HG03103 (cell line): Measurements from ENCODE around the gene PODNL1.
"Not testable (repeated sequence)": the region's sequence is repeated elsewhere in the genome, so short reads cannot be mapped to it uniquely, and the experiment has no call there.

Experiments
- ATAC-seq: cut with Tn5 transposase; IDR thresholded peaks from one replicate; pipeline ENCODE4 v1.9.1; 2021; ENCODE audit warnings: low read depth; ENCODE audit not compliant: unreplicated experiment

PODNL1 gene

GRCh38 chr19:13930402-13930801 is 7.8 kb downstream of the PODNL1 start:
- no peak for ATAC-seq

GRCh38 chr19:13929956-13930355 is 8.3 kb downstream of the PODNL1 start:
- no peak for ATAC-seq

DNA sequence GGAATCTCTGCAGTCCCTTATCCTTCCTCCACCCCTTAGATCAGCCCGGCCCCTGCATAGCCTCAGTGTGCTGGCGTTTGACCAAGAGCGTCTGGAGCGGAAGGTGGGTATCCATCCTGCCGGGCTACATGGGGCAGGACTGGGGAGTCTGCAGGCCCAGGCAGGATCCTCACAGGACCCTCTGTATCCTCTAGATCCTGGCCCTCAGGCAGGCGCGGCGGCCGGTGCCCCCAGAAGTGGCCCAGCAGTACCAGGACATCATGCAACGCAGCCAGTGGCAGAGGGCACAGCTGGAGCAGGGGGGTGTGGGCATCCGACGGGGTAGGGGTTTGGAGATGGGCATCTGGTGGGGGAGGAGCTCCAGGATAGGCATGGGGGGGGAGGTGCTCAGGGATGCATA is 8.9 kb downstream of the PODNL1 start:
- ATAC-seq = no peak

GRCh38 chr19:13926715-13927114 is 11.5 kb downstream of the PODNL1 start:
- no peak for ATAC-seq

- no peak for ATAC-seq
These were observed 12.2 kb downstream of the PODNL1 start for GRCh38 chr19:13926010-13926409.

DNA sequence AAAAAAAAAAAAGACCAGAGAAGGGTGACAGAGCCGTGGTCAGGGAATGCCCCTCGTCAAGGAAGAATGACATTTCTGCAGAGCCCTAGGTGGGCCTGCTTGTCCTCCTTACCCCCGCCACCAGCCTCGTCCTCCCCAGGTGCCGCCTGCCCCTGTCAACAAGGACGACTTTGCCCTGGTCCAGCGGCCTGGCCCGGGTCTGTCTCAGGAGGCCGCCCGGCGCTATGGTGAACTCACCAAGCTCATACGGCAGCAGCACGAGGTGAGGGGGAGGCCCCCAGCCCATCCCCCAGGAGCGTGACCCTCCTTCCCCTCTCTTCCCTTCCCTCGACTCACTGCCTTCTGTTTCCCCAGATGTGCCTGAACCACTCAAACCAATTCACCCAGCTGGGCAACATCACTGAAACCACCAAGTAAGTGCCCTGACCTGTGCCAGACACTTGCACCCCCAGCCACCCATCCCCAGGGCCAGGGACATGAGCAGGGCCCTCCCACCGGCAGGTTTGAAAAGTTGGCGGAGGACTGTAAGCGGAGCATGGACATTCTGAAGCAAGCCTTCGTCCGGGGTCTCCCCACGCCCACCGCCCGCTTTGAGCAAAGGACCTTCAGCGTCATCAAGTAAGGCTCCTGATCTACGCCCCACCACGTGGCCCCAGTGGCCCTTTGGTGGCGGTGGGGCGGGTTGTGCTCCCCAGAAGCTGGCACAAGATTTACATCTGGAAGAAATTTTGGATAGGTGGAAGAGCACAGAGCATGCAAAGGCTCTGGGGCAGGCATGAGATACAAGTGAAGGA is 14.8 kb downstream of the PODNL1 start:
- ATAC-seq = no peak

- not testable (repeated sequence) for ATAC-seq
These were observed 16.1 kb downstream of the PODNL1 start for GRCh38 chr19:13922118-13922517.

DNA sequence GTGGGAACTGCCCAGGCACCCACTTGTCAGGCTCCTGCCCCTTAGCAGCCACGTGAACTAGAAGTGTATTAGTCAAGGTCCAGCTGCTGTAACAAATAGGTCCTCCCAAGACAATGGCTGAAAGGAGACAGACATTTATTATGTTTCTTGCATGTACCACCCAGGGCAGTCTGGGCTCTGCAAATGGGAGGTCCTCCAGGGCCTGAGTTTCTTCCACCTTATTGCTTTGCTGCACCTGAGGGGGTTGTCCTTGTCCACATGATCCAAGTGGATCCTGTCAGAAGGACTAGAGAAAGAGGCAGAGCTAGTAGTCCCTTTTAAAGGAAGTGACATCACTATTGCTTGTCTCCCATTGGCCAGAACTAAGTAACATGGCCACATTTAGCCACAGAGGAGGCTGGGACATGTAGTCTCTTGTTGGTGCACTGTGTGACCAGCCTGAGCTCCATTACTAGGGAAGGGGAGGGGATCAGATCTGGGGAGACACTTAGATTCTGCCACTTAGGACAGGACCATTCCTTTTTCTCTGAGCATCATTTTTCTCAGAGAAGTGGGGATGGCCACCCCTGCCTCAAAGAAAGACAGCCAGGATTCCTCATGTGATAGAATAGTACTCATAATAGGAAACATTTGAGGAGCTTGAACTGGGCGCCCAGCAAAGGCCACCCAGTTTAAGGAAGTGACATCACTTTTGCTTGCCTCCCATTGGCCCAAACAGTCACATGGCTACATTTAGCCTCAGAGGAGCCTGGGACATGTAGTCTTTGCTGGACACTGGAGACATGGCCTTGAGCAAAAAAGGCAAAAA is 17.1 kb downstream of the PODNL1 start:
- no peak for ATAC-seq

DNA sequence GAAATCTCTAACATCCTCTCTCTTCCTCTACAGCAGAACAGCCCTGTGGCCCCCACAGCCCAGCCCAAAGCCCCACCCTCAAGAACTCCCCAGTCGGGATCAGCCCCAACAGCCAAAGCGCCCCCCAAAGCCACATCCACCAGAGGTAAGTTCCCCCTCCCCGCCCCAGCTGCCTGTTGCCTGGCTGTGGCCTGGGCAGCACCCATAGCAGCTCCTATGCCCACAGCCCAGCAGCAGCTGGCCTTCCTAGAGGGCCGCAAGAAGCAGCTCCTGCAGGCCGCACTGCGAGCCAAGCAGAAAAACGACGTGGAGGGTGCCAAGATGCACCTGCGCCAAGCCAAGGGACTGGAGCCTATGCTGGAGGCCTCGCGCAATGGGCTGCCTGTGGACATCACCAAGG is 17.7 kb downstream of the PODNL1 start:
- ATAC-seq = no peak

- no peak for ATAC-seq
These were observed 19.3 kb downstream of the PODNL1 start for GRCh38 chr19:13918726-13919411.

DNA sequence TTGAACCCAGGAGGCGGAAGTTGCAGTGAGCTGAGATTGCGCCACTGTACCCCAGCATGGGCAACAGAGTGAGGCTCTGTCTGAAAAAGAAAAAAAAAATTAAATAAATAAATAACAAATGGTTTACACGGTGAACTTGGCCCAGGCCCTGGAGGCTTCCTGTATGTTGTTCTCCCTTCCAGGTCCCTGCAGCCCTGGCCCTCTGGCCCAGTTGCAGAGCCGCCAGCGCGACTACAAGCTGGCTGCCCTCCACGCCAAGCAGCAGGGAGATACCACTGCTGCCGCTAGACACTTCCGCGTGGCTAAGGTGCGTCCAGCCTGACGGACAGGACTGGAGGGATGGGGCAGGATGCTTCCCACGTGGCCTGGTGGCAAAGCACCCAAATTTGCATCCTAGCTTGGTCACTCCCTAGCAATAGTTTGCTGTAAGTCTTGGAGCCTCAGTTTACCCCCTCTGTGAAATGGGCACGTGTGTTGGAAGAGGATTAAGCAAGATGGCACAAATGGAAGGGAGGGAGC is 20.3 kb downstream of the PODNL1 start:
- ATAC-seq = no peak

DNA sequence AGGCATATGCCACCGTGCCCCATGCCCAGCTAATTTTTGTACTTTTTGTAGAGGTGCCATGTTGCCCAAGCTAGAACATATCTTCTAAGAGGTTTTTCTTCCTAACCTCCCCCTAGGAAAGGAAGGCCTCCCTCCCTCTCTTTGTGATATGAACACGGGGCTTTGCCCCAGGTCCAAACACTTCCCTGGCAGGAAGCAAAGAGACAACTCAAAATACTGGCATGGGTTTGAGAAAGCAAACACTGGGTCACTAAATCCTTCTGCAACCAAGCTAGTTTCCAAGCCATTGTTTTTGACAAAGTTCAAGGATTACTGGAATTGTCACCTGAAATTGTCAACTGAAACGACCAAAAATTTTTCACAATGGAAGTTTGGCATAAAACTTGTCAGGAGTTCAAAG is 23.4 kb downstream of the PODNL1 start:
- ATAC-seq = no peak

- no peak for ATAC-seq
These were observed 24.9 kb downstream of the PODNL1 start for GRCh38 chr19:13913352-13913751.

- no peak for ATAC-seq
These were observed 28.8 kb downstream of the PODNL1 start for GRCh38 chr19:13909430-13909829.

DNA sequence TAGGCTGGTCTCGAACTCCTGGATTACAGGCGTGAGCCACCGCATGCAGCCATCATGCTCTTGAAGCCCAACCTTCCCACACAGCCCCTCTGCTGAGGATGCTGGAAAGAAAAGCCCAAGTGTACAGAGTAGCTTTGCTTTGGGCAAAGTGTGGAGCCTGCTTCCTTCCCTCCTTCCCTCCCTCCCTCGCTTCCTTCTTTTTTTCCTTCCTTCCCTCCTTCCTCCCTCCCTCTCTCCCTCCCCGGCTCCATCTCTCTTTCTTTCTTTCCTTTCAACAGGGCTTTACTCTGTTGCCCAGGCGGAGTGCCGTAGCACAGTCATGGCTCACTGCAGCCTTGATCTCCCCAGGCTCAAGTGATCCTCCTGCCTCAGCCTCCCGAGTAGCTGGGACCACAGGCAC is 29.5 kb downstream of the PODNL1 start:
- ATAC-seq = no peak

GRCh38 chr19:13906910-13907309 is 31.3 kb downstream of the PODNL1 start:
- ATAC-seq = no peak

DNA sequence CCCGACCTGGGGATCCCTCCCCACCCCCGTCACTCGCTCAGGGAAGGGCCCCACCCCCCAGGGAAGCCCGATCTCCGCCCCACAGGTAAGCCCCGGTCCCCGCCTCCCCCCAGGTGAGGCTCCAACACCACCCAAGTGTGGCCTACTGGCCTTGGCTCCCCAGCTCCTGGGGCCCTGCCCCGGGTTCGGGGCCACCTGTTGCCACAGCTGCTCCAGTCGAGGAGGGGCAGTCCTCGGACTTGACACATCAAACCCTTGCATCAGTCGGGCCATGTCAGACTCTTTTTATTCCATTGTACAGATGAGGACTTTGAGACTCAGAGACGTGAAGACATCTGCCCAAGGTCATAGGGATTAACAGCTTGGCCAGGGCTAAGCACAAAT is 31.7 kb downstream of the PODNL1 start:
- no peak for ATAC-seq

DNA sequence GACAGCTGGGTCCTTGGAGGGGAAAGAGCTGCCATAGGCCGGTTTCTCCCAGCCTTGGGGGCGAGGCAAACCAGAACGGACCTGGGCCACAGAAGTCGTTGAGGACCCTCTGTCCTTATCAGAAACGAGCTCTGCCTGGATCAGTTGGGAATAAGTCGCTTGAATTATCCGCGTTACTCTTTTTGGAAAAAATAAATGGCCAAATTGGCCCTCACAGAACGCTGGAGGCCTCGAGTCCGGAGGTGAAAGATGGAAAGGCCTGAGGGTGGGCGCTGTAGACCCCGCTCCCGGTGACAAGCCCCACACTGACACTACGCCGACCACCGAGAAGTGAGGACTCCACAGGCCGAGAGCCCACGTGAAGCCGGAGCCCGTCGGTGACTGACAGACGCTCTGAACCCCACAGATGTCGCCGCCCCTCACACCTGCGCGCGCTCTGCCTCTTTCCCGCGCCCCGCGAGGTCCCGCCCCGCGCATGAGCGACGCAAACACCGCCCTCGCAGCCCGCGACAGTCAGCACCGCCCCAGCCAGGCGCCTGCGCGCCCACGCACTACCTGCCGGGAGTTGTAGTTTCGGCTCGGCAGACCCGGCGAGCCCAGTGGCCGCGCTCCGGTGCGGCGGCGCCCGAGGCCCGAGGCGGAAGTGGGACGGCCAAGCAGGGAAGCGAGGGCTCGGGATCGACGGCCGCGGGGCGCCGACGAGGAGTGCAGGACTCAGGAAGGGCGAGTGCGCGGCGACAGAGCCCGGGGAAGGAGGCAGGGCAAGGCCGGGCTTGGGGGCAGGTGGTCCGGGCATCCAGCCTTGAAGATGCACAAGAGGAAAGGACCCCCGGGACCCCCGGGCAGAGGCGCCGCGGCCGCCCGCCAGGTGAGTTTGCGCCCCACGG is 32.3 kb downstream of the PODNL1 start, which contains the start of the genes BRME1 and CC2D1A:
BRME1 (minus strand) TSS at position 484 of the 887 bp plus-strand sequence. CDS start 1,225 bp downstream, outside the sequence.
CC2D1A (plus strand) TSS at position 568 of the 887 bp plus-strand sequence; CDS start at position 809, 241 bp downstream.
- ATAC-seq = peak; percentile 96

DNA sequence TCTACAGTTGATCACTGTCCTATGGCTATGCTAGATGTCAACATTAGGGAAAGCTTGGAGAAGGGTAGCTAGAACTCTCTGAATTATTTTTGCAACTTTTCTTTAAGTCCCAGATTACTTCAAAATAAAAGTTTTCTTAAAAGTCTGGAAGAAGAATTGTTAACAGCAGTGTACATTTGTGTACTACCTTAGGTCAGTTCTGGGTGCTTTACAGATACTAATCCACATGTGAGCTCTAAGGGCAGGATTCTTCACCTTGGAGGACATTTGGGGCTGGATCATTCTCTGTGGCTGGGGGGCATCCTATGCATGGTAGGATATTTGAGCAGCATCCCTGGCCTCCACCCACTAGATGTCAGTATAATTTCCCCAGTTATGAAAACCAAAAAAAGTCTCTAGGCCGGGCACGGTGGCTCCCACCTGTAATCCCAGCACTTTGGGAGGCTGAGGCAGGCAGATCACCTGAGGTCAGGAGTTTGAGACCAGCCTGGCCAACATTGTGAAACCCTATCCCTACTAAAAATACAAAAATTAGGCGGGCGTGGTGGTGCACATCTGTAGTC is 35.1 kb downstream of the PODNL1 start:
- ATAC-seq = no peak
